HepG2 (cell line): ENCODE results near the gene CBX5. TPM values are rescaled to one million over a fixed set of nuclear protein-coding genes. Genes with fewer than 3 reads are reported as not detected.
A peak's percentile ranks its signal among the peaks of the same experiment; 100 is the strongest.

Source experiments
- NR1H2 ChIP-seq: sonication (generic); formaldehyde crosslinking; IDR thresholded peaks from 2 replicates; pipeline ENCODE4 v1.8.1; 2022; ENCODE audit warnings: low read depth, missing genetic modification reagents, borderline replicate concordance
- RBFOX2 ChIP-seq: fragments of 200-400 bp; formaldehyde crosslinking; IDR thresholded peaks from 2 replicates; pipeline ENCODE4 v1.6.1; 2017; ENCODE audit warnings: low read depth, mild to moderate bottlenecking, low read length
- RBM22 ChIP-seq: fragments of 200-400 bp; formaldehyde crosslinking; optimal IDR thresholded peaks from 2 replicates; pipeline ENCODE3; 2017; ENCODE audit warnings: mild to moderate bottlenecking, low read length, moderate library complexity
- SRF ChIP-seq: IDR thresholded peaks from 2 replicates; pipeline ENCODE4 v1.6.1; 2011; ENCODE audit warnings: mild to moderate bottlenecking, low read depth, low read length, moderate library complexity
- TP53 ChIP-seq: sonication (generic); formaldehyde crosslinking; conservative IDR thresholded peaks from 2 replicates; pipeline ENCODE4 v1.4.0; 2020; ENCODE audit warnings: missing genetic modification reagents
- ZNF672 ChIP-seq: sonication (generic); formaldehyde crosslinking; IDR thresholded peaks from 2 replicates; pipeline ENCODE4 v1.8.1; 2022; ENCODE audit warnings: missing genetic modification reagents
- ZNF816 ChIP-seq: sonication (generic); formaldehyde crosslinking; IDR thresholded peaks from 2 replicates; pipeline ENCODE4 v1.8.0; 2022; ENCODE audit warnings: missing genetic modification reagents, mild to moderate bottlenecking, borderline replicate concordance
- polyA plus RNA-seq, 8 experiments: library from polyadenylated mRNA; depleted of rRNA in 3 of 8; stranded (reverse) in 7 of 8; unstranded in 1 of 8; fragments of >200 nt; fragmentation: Illumina TruSeq in 4 of 8; extraction: Trizol in 4 of 8; gene quantifications; 2 replicates each; pipeline versions ENCODE4 v1.2.1 to v1.2.3, GENCODE V29; 2011 to 2016; ENCODE audit warnings: low read depth in 4 of 8, missing spikeins in 1 of 8, mixed read lengths in 1 of 8; ENCODE audit not compliant: insufficient read depth in 1 of 8
- total RNA-seq, 5 experiments: library from RNA; depleted of rRNA; stranded (reverse); fragments of >200 nt; fragmentation: Illumina TruSeq; extraction: Trizol; gene quantifications; 2 replicates each; pipeline ENCODE4 v1.2.3, GENCODE V29; 2016; ENCODE audit warnings: low read depth in 1 of 5
- TF ChIP-seq, protein P1 (sequence below): sonication (generic); formaldehyde crosslinking; IDR thresholded peaks from 2 replicates; pipeline ENCODE4 v1.5.0; 2020; ENCODE audit warnings: mild to moderate bottlenecking, missing genetic modification reagents

The CBX5 gene
- total and polyA plus RNA-seq, 2 of the 13 experiments (the other 11 are each of a cell fraction or from before 2014, with no cell fraction given): 16.0 to 22.2 TPM

- TF ChIP-seq TP53 (CRISPR knock-in tag) (no peak), RBM22 (peak; percentile 88), RBFOX2 (peak; percentile 77), ZNF672 (CRISPR knock-in tag) (no peak), NR1H2 (CRISPR knock-in tag) (no peak), SRF (no peak), ZNF816 (CRISPR knock-in tag) (no peak)
- TF ChIP-seq, protein P1, sequence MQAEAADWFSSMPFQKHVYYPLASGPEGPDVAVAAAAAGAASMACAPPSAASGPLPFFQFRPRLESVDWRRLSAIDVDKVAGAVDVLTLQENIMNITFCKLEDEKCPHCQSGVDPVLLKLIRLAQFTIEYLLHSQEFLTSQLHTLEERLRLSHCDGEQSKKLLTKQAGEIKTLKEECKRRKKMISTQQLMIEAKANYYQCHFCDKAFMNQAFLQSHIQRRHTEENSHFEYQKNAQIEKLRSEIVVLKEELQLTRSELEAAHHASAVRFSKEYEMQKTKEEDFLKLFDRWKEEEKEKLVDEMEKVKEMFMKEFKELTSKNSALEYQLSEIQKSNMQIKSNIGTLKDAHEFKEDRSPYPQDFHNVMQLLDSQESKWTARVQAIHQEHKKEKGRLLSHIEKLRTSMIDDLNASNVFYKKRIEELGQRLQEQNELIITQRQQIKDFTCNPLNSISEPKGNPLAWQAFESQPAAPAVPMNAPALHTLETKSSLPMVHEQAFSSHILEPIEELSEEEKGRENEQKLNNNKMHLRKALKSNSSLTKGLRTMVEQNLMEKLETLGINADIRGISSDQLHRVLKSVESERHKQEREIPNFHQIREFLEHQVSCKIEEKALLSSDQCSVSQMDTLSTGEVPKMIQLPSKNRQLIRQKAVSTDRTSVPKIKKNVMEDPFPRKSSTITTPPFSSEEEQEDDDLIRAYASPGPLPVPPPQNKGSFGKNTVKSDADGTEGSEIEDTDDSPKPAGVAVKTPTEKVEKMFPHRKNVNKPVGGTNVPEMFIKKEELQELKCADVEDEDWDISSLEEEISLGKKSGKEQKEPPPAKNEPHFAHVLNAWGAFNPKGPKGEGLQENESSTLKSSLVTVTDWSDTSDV: no peak
Measured at GRCh38 chr12:54285150-54286041, 5.5 kb upstream of the CBX5 start (continued).
